GM18502 (cell line): Measurements from ENCODE around the gene LPP.

Experiments
- ATAC-seq: cut with Tn5 transposase; IDR thresholded peaks from one replicate; pipeline ENCODE4 v1.9.1; 2021; ENCODE audit warnings: mild to moderate bottlenecking; ENCODE audit not compliant: unreplicated experiment, poor library complexity

The LPP gene

GRCh38 chr3:188518835-188519452 is 365.0 kb downstream of the LPP start:
- ATAC-seq = no peak

GRCh38 chr3:188520466-188520865 is 366.5 kb downstream of the LPP start:
- no peak for ATAC-seq

- no peak for ATAC-seq
These were observed 368.2 kb downstream of the LPP start for GRCh38 chr3:188522115-188522514.

- no peak for ATAC-seq
These were observed 369.3 kb downstream of the LPP start for GRCh38 chr3:188523291-188523690.

- ATAC-seq = no peak
These were observed 370.1 kb downstream of the LPP start for GRCh38 chr3:188524052-188524451.

- ATAC-seq = no peak
These were observed 372.1 kb downstream of the LPP start for GRCh38 chr3:188526057-188526456.

- no peak for ATAC-seq
These were observed 373.4 kb downstream of the LPP start for GRCh38 chr3:188527389-188527788.

- ATAC-seq = no peak
These were observed 374.4 kb downstream of the LPP start for GRCh38 chr3:188528396-188528795.

GRCh38 chr3:188529228-188529627 is 375.3 kb downstream of the LPP start:
- no peak for ATAC-seq

GRCh38 chr3:188530226-188530625 is 376.3 kb downstream of the LPP start:
- no peak for ATAC-seq

- no peak for ATAC-seq
These were observed 377.3 kb downstream of the LPP start for GRCh38 chr3:188531210-188531609.

GRCh38 chr3:188533172-188533571 is 379.2 kb downstream of the LPP start:
- no peak for ATAC-seq

GRCh38 chr3:188533612-188534357 is 379.8 kb downstream of the LPP start:
- no peak for ATAC-seq

- ATAC-seq = no peak
These were observed 380.7 kb downstream of the LPP start for GRCh38 chr3:188534633-188535032.

GRCh38 chr3:188537606-188538005 is 383.6 kb downstream of the LPP start:
- no peak for ATAC-seq

- no peak for ATAC-seq
These were observed 385.1 kb downstream of the LPP start for GRCh38 chr3:188539037-188539436.

- no peak for ATAC-seq
These were observed 385.8 kb downstream of the LPP start for GRCh38 chr3:188539631-188540194.

- ATAC-seq = no peak
These were observed 388.2 kb downstream of the LPP start for GRCh38 chr3:188542196-188542595.

GRCh38 chr3:188544012-188544411 is 390.1 kb downstream of the LPP start:
- no peak for ATAC-seq

GRCh38 chr3:188546835-188547670 is 393.1 kb downstream of the LPP start:
- ATAC-seq = no peak

GRCh38 chr3:188553569-188553968 is 399.6 kb downstream of the LPP start:
- no peak for ATAC-seq
